Measurements from ENCODE around the gene RGMA.

RGMA gene

DNA sequence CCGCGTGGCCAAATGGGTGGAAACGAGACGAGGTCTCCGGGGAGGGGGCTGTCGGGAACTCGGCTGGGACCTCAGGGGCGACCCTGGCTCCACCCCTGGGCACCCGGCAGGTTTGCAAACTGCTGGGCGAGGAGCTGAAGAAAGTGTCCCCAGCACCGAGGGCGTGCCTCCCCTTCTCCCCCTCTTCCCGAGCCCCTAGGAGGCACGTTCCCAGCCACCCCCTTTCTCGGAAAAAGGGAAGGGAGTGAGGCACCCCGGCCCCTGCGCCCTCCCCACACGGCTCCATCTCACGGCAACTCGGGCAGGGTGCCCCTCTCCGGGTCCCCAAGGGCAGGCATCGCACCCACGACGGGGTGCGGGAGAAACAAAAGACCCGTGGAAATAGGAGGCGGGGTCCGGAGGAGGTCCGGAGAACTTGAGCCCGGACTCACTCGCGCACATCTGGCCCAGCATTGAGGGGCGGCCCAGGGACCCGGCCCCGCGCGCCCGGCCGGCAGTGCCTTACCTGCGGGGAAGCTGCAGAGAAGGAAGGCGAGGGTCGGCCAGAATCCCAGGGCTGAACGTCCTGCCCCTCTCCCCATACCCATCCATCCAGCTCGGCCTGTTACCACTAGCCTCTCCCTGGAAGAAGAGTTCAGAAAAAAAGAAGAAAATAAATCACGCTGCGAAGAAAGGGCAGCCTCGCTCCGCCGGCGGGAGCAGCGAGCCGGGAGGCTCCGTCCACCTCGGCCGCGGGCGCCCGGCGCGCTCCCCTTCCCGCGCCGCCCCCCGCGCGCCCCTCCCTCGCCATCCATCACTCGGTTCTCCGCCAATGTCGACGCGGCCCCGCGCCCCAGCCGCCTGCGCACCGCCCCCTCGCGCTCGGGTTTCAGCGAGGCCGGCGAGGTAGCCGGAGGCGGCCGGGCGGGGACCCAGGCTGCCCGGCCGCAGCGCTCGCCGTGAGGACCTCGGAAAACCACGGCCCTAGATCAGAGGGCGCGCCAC is 16.3 kb downstream of the RGMA start:
- peaks cover 36% of the 10 kb centered on the region for H3K4me1 ChIP-seq (ENCODE audit: control insufficient read depth, low read depth, low read length)
- no peaks in the 10 kb centered on the region for H3K9me3 ChIP-seq (ENCODE audit: control insufficient read depth, low read depth, low read length)
- H3K27me3 ChIP-seq (ENCODE audit: control insufficient read depth, insufficient read depth, low read length): peaks cover 21% of the 10 kb centered on the region
- peak overlapping the region; percentile 96 for H3K4me3 ChIP-seq (ENCODE audit: low read length)
- H3K36me3 ChIP-seq (ENCODE audit: control insufficient read depth, low read depth, low read length): no peaks in the 10 kb centered on the region
- H3K9ac ChIP-seq (ENCODE audit: low read length): peak overlapping the region; percentile 76
- H3K27ac ChIP-seq (ENCODE audit: low read length): no peak overlapping the region

DNA sequence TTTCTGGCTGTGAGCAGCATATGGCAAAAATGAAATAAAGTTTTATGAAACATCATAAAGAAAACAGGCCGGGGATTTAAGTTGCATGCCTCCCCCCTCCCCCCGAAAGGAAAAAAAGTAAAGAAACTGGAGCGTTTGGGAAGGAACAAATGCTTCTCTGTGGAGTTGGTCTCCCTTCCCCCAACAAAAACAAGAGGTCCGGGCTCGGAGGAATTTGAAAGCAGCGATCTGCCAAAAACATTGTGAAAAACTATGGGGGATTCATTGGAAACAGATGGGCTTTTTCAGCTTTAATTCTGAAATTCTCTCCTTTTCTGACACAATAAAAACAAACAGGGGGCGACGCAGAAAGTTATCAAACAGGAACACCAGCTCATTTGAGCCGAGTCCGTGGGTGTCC is 17.0 kb downstream of the RGMA start:
- Histone ChIP-seq H3K9me3 (ENCODE audit: control insufficient read depth, low read depth, low read length) (no peaks in the 10 kb centered on the region), H3K4me3 (ENCODE audit: low read length) (peak overlapping the region; percentile 96), H3K27ac (ENCODE audit: low read length) (peak overlapping the region; percentile 40), H3K4me1 (ENCODE audit: control insufficient read depth, low read depth, low read length) (peaks cover 41% of the 10 kb centered on the region), H3K9ac (ENCODE audit: low read length) (peak overlapping the region; percentile 76), H3K36me3 (ENCODE audit: control insufficient read depth, low read depth, low read length) (no peaks in the 10 kb centered on the region), H3K27me3 (ENCODE audit: control insufficient read depth, insufficient read depth, low read length) (peaks cover 21% of the 10 kb centered on the region)

DNA sequence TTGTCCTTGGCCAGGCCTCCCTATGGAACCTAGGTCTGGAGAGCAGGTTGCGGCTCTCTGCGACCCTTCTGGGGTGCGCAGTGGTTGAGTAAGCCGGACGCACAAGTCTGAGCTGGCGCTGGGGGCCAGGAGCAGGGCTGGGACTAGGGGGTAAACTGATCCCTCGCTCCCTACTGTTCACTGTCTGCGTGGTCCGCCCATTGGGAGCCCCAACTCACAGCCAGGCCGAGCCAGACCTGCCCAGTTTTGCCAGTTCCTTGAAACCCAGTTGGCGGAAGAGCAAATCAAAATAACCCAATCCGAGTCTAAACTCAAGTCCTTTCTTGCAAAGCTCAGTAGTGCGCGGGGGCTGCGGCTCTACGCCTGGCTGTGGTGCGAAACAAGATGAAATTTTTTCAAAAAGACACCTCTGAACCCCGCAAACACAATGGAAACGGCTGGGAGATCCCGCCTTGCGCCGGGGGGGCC is 17.5 kb downstream of the RGMA start:
- peak overlapping the region; percentile 96 for H3K4me3 ChIP-seq (ENCODE audit: low read length)

DNA sequence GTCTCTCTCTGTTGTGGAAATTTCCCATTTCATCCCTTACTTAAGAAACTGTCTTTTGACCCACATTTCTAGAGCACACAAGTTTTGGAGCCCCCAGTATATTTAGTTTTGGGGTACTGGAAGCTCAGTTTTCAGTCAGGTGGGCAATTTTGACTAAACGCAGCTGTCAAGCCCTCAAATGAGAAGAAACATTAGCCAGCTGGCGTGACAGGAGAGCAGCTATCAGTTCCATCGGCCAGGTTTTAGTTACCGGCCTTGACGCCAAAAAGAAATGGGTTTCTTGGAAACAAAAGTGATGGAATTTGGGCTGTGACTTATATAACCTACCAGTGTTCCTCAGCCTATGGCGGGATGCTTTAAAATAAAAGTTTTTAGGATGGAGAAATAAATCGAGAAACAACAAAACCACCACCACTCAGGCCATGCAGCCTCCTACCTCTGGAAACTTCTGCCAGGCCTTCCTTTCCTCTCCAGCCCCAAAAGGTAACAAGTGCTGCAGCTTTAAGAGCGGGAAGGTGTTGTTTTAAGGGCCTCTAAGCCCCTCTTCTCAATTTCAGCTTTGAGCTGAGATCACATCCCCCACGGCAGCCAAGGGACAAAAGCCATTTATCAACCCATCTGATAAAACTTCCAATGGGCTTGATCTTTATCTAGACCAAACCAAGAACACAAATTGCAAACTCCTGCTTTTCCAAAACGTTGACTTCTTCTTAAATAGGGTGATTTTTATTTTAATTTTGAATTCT is 18.3 kb downstream of the RGMA start:
- Histone ChIP-seq H3K9ac (ENCODE audit: low read length) (peak overlapping the region; percentile 76), H3K36me3 (ENCODE audit: control insufficient read depth, low read depth, low read length) (peaks cover 7% of the 10 kb centered on the region), H3K27ac (ENCODE audit: low read length) (no peak overlapping the region), H3K27me3 (ENCODE audit: control insufficient read depth, insufficient read depth, low read length) (peaks cover 21% of the 10 kb centered on the region), H3K9me3 (ENCODE audit: control insufficient read depth, low read depth, low read length) (no peaks in the 10 kb centered on the region), H3K4me3 (ENCODE audit: low read length) (peak overlapping the region; percentile 96), H3K4me1 (ENCODE audit: control insufficient read depth, low read depth, low read length) (peaks cover 41% of the 10 kb centered on the region)

More for the DNA sequence above, 17.5 kb downstream of the RGMA start:
- Histone ChIP-seq H3K36me3 (ENCODE audit: control insufficient read depth, low read depth, low read length) (peaks cover 3% of the 10 kb centered on the region), H3K27ac (ENCODE audit: low read length) (peak overlapping the region; percentile 40), H3K4me1 (ENCODE audit: control insufficient read depth, low read depth, low read length) (peaks cover 41% of the 10 kb centered on the region), H3K27me3 (ENCODE audit: control insufficient read depth, insufficient read depth, low read length) (peaks cover 21% of the 10 kb centered on the region), H3K9me3 (ENCODE audit: control insufficient read depth, low read depth, low read length) (no peaks in the 10 kb centered on the region), H3K9ac (ENCODE audit: low read length) (peak overlapping the region; percentile 76)

DNA sequence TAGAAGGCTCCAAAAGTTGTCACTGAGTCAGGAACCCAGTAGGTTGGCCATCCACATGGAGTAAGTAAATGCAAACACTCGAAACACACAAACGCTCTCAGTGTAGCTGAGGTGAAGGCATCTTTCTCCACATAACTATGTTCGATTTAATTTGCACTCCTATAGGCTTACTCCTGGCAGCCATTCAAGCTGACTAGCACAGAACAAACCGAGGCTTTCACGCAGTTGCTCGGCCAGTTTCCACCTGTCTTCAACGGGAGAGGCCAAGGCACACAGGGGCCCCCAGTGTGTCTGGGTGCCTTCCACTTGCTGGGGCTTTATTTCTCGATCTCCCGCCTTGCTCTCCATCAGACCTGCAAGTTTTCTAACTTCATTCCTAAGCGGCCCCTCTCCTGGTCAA is 18.9 kb downstream of the RGMA start:
- no peak overlapping the region for H3K9ac ChIP-seq (ENCODE audit: low read length)
- H3K27me3 ChIP-seq (ENCODE audit: control insufficient read depth, insufficient read depth, low read length): peaks cover 16% of the 10 kb centered on the region
- no peak overlapping the region for H3K27ac ChIP-seq (ENCODE audit: low read length)

DNA sequence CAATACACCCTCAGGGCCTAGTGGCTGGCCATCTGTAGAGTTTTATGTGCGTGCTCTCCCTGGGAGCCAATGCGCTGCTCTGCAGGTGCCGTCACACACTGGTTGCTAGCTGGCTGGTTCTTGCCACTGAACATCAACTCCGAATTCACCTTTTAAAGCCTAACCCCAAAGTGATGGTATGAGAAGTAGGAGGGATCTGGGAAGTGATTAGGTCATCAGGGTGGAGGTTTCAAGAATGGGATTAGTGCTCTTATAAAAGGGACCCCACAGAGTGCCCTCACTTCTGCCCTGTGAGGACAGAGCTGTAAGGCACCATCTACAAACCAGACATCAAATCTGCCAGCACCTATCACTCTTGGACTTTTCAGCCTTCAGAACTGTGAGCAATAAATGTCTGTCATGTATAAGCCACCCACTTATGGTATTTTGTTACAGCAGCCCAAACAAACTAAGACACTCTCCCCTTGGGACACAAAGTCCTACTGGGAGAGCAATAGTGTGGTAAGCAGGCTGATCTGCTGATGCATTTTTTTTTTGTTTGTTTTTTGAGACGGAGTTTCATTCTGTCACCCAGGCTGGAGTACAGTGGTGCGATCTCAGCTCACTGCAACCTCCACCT is 20.3 kb downstream of the RGMA start:
- Histone ChIP-seq H3K27ac (ENCODE audit: low read length) (no peak overlapping the region), H3K27me3 (ENCODE audit: control insufficient read depth, insufficient read depth, low read length) (peaks cover 2% of the 10 kb centered on the region), H3K4me3 (ENCODE audit: low read length) (no peak overlapping the region), H3K9me3 (ENCODE audit: control insufficient read depth, low read depth, low read length) (no peaks in the 10 kb centered on the region), H3K9ac (ENCODE audit: low read length) (no peak overlapping the region), H3K36me3 (ENCODE audit: control insufficient read depth, low read depth, low read length) (peaks cover 25% of the 10 kb centered on the region), H3K4me1 (ENCODE audit: control insufficient read depth, low read depth, low read length) (peaks cover 51% of the 10 kb centered on the region)

More for the DNA sequence above, 18.9 kb downstream of the RGMA start:
- peaks cover 41% of the 10 kb centered on the region for H3K4me1 ChIP-seq (ENCODE audit: control insufficient read depth, low read depth, low read length)
- no peaks in the 10 kb centered on the region for H3K9me3 ChIP-seq (ENCODE audit: control insufficient read depth, low read depth, low read length)
- H3K4me3 ChIP-seq (ENCODE audit: low read length): peak overlapping the region; percentile 96
- H3K36me3 ChIP-seq (ENCODE audit: control insufficient read depth, low read depth, low read length): peaks cover 13% of the 10 kb centered on the region

DNA sequence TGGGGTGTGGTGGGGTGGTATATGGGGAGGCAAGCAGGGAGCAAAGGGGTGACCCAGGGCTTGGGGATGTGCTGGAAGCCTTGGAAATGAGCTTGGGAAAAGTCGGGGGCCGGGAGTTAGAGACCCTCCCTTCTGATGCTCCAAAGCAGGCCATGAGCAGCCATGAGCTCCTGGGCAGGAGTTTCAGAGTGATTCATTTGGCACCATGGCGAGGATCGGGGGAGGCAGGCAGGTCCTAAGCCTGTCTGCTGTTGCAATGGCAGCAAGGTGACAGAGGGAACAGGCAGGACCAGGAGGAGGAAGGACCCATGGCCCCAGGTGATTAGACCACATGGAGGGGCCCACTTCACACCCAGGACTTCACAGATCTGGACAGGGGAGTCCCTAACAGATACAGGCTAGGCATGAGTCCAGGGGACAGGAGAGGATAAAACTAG is 21.3 kb downstream of the RGMA start:
- Histone ChIP-seq H3K4me1 (ENCODE audit: control insufficient read depth, low read depth, low read length) (peaks cover 57% of the 10 kb centered on the region), H3K36me3 (ENCODE audit: control insufficient read depth, low read depth, low read length) (peaks cover 30% of the 10 kb centered on the region), H3K27me3 (ENCODE audit: control insufficient read depth, insufficient read depth, low read length) (no peaks in the 10 kb centered on the region)

DNA sequence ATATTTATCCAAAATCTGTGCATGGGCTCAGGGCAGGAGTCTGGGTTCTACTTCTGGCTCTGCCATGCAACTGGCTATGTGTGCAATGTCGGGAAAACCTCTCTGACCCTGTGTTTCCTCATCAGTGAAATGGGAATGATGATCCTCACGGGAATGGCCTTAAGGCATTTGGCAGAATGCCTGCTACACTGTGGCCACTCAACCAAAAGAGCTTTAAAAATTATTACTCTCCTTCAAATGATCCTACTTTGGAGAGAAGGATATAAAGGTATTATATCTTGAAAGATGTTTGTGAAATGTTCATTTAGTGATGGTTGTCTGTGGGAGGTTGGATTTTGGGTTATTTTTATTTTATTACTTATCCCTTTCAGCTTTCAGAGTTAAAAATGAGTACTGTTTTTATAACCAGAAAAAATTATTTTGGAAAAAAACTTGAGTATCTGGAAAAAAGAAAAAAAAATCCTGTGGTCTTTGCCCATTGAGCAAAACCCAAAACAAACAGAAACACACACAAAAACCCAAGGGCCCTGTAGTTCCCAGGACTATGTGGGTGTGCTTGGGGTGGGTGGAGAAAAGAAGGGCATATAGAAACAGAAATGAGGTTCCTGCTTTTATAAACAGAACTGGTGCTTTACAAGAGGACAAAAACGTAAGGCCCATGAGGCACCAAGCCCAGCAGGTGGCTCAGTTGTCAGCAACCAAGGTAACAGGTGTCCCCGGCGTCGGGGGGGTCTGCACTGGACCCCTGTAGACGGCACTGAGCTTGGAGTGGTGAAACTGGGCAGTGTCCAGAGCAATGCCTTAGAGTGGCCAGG is 22.0 kb downstream of the RGMA start:
- Histone ChIP-seq H3K9ac (ENCODE audit: low read length) (no peak overlapping the region), H3K9me3 (ENCODE audit: control insufficient read depth, low read depth, low read length) (no peaks in the 10 kb centered on the region), H3K27me3 (ENCODE audit: control insufficient read depth, insufficient read depth, low read length) (no peaks in the 10 kb centered on the region), H3K36me3 (ENCODE audit: control insufficient read depth, low read depth, low read length) (peaks cover 30% of the 10 kb centered on the region), H3K4me3 (ENCODE audit: low read length) (no peak overlapping the region), H3K4me1 (ENCODE audit: control insufficient read depth, low read depth, low read length) (peaks cover 58% of the 10 kb centered on the region), H3K27ac (ENCODE audit: low read length) (no peak overlapping the region)

More for the DNA sequence above, 21.3 kb downstream of the RGMA start:
- no peaks in the 10 kb centered on the region for H3K9me3 ChIP-seq (ENCODE audit: control insufficient read depth, low read depth, low read length)
- H3K27ac ChIP-seq (ENCODE audit: low read length): no peak overlapping the region
- no peak overlapping the region for H3K9ac ChIP-seq (ENCODE audit: low read length)
- H3K4me3 ChIP-seq (ENCODE audit: low read length): no peak overlapping the region

DNA sequence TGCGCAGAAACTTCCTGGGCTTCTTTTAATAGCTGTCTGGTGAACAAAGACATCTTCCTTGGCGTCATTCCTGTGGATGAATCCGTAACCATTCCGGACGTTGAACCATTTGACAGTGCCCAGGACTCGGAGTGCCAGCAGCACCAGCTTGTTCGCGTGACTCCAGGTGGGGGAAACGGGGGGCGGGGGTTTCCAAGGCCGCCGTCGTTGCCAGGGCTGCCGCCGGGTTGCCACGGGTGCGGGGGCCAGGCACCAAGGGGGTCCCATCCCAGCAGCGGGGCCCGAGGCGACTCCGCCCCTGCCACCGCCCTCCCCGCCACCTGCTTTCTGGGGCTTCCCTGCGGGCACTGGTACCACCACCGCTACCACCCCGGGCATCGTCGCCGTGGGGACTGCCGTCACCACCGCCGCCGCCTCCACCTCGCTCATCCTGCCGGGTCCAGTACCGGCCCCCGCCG is 22.8 kb downstream of the RGMA start:
- H3K9ac ChIP-seq (ENCODE audit: low read length): no peak overlapping the region
- no peaks in the 10 kb centered on the region for H3K9me3 ChIP-seq (ENCODE audit: control insufficient read depth, low read depth, low read length)
- peaks cover 30% of the 10 kb centered on the region for H3K36me3 ChIP-seq (ENCODE audit: control insufficient read depth, low read depth, low read length)
- no peak overlapping the region for H3K4me3 ChIP-seq (ENCODE audit: low read length)
- no peaks in the 10 kb centered on the region for H3K27me3 ChIP-seq (ENCODE audit: control insufficient read depth, insufficient read depth, low read length)
- H3K27ac ChIP-seq (ENCODE audit: low read length): no peak overlapping the region
- peaks cover 60% of the 10 kb centered on the region for H3K4me1 ChIP-seq (ENCODE audit: control insufficient read depth, low read depth, low read length)

DNA sequence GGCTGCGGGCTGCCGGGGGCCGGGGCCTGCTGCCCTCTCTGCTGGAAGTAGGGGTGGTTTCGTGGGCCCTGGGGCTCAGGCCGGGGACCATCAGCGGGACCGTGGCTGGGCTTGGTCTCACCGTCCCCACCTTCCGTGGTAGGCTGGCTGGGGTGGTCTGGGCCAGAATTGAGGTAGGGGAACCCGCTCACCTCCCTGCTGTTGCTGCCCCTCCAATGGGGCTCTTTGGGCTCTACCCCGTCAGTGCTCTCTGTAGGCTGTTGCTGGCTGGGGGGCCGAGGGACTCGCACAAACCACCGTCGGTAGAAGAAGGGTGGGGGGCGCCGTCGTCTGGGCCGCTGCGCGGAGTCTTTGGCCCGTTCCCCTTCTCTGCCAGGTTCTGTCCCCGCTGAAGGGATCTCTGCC is 23.4 kb downstream of the RGMA start:
- Histone ChIP-seq H3K36me3 (ENCODE audit: control insufficient read depth, low read depth, low read length) (peaks cover 32% of the 10 kb centered on the region), H3K27me3 (ENCODE audit: control insufficient read depth, insufficient read depth, low read length) (no peaks in the 10 kb centered on the region), H3K4me1 (ENCODE audit: control insufficient read depth, low read depth, low read length) (peaks cover 60% of the 10 kb centered on the region), H3K9ac (ENCODE audit: low read length) (no peak overlapping the region), H3K27ac (ENCODE audit: low read length) (no peak overlapping the region), H3K4me3 (ENCODE audit: low read length) (no peak overlapping the region), H3K9me3 (ENCODE audit: control insufficient read depth, low read depth, low read length) (no peaks in the 10 kb centered on the region)
